ENCODE measurements around the gene CDCA4. TPM values are rescaled to one million over a fixed set of nuclear protein-coding genes. Genes with fewer than 3 reads are reported as not detected.

The CDCA4 gene
- polyA plus RNA-seq, 2 of the 4 experiments (the other 2 are of a cell fraction), result 24.2 to 26.9 TPM

GRCh38 chr14:104978746-104979691 lies 41.9 kb downstream of the CDCA4 start:
- H3K4me1 ChIP-seq, result peaks cover 61% of the 10 kb centered on the region
- no peak for DNase-seq (ENCODE audit: low read depth in 1 of 2, low spot score in 1 of 2)
- H3K27ac ChIP-seq, result peak overlapping the region; percentile 71 to 97; a peak in 5 of 6 replicates
- TF ChIP-seq HOXB13 (CRISPR knock-in tag; IDR thresholded peaks at IDR 0.05; ENCODE audit: low read depth) (no peak), CHD2 (IDR thresholded peaks at IDR 0.05; ENCODE audit: low read length, partially characterized antibody) (no peak), PHF8 (IDR thresholded peaks at IDR 0.05; ENCODE audit: borderline replicate concordance, low read depth) (no peak), MAX (IDR thresholded peaks at IDR 0.05) (no peak), ZC3H11A (IDR thresholded peaks at IDR 0.05) (no peak), POLR2A (IDR thresholded peaks at IDR 0.05; ENCODE audit: low read length) (no peak), TFCP2L1 (CRISPR knock-in tag; IDR thresholded peaks at IDR 0.05) (no peak), ZNF302 (CRISPR knock-in tag; IDR thresholded peaks at IDR 0.05) (no peak), EHMT2 (IDR thresholded peaks at IDR 0.05; ENCODE audit: low read depth) (no peak), RFX5 (IDR thresholded peaks at IDR 0.05) (no peak)
- H3K4me2 ChIP-seq, result peak overlapping the region; percentile 97
- POLR2A ChIA-PET, result interaction anchor here (0.9 to 1.0 kb wide), 2 partner anchors 42 kb away, joined by 3 to 6 read pairs; partner anchors contain the start of gene CDCA4
- ATAC-seq, result no peak
- no peaks in the 10 kb centered on the region for H3K9me3 ChIP-seq
- peak overlapping the region; percentile 30; the same call in 2 of the 3 replicates for H3K4me3 ChIP-seq
- 73% methylated on average over 16 of the region's 32 CpGs for WGBS (ENCODE audit: missing lambda C conversion rate)
- CTCF ChIA-PET, result interaction anchor here (1.0 to 2.5 kb wide), 3 partner anchors 33 to 111 kb away, joined by 3 to 16 read pairs (median 6); no protein-coding TSS in a partner anchor
- FAIRE-seq, result no peak

GRCh38 chr14:104977681-104978653 lies 42.9 kb downstream of the CDCA4 start, which contains the start of gene AHNAK2:
Gene AHNAK2, minus strand, starts transcription at chr14:104978374. Its CDS starts 137 bp downstream, at chr14:104978237.
- WGBS (ENCODE audit: missing lambda C conversion rate), result 4% methylated on average over 30 of the region's 111 CpGs
- POLR2A ChIA-PET, result interaction anchor here (1.0 kb wide), 1 partner anchor 43 kb away, joined by 6 read pairs; the partner anchor contains the start of gene CDCA4

More at GRCh38 chr14:104977681-104978653, 42.9 kb downstream of the CDCA4 start, which contains the start of gene AHNAK2:
- CTCF ChIA-PET, result interaction anchor here (0.6 to 6.5 kb wide), 6 partner anchors 43 to 112 kb away, joined by 3 to 235 read pairs (median 25); partner anchors contain the start of gene CDCA4
- DNase-seq (ENCODE audit: low read depth in 1 of 2, low spot score in 1 of 2), result peak; percentile 60 to 82
- Histone ChIP-seq H3K4me1 (peaks cover 70% of the 10 kb centered on the region), H3K4me3 (peak within 1 kb of the TSS; percentile 63), H3K9me3 (no peaks in the 10 kb centered on the region), H3K27ac (peak within 1 kb of the TSS; percentile 97 to 99), H3K4me2 (peak within 1 kb of the TSS; percentile 97)
- TF ChIP-seq PHF8 (IDR thresholded peaks at IDR 0.05; ENCODE audit: borderline replicate concordance, low read depth) (peak; percentile 63; the same call in 1 of the 2 replicates), RFX5 (IDR thresholded peaks at IDR 0.05) (no peak), JUN (IDR thresholded peaks at IDR 0.05) (peak; percentile 80 to 91; a peak in 4 of 5 replicates), BCL3 (IDR thresholded peaks at IDR 0.05) (peak; percentile 93), NPAS2 (CRISPR knock-in tag; IDR thresholded peaks at IDR 0.05; ENCODE audit: borderline replicate concordance) (no peak), MAX (IDR thresholded peaks at IDR 0.05) (peak; percentile 12; the same call in 1 of the 2 replicates), RCOR1 (IDR thresholded peaks at IDR 0.05; ENCODE audit: low read depth, low read length) (no peak), CBX2 (IDR thresholded peaks at IDR 0.05; ENCODE audit: borderline replicate concordance, low read depth) (no peak), CBX8 (IDR thresholded peaks at IDR 0.05) (no peak), POLR2A (IDR thresholded peaks at IDR 0.05; ENCODE audit: low read length) (peak; percentile 83), MAFK (IDR thresholded peaks at IDR 0.05; ENCODE audit: partially characterized antibody) (no peak)
- ATAC-seq, result peak; percentile 44 to 63
- no peak for FAIRE-seq

Measured in A549 (cell line).